Mammary epithelial cell (primary cell): Measurements from ENCODE around the gene CFAP61.
A peak's percentile ranks its signal among the peaks of the same experiment; 100 is the strongest.

Experiments used
- EZH2 ChIP-seq: IDR thresholded peaks from 2 replicates; pipeline ENCODE4 v1.6.1; 2012; ENCODE audit warnings: low read length, inconsistent platforms, borderline replicate concordance
- TF ChIP-seq, protein P1 (sequence below), 2 donors: IDR thresholded peaks in 1 of 2; conservative IDR thresholded peaks in 1 of 2; 2 replicates each; pipeline ENCODE4 v1.5.1; 2011 to 2012; ENCODE audit warnings: inconsistent platforms in 2 of 2, low read length in 2 of 2, mild to moderate bottlenecking in 2 of 2, control low read depth in 1 of 2, low read depth in 1 of 2; ENCODE audit not compliant: insufficient read depth in 1 of 2; ENCODE audit errors: extremely low read depth in 1 of 2

DNA sequence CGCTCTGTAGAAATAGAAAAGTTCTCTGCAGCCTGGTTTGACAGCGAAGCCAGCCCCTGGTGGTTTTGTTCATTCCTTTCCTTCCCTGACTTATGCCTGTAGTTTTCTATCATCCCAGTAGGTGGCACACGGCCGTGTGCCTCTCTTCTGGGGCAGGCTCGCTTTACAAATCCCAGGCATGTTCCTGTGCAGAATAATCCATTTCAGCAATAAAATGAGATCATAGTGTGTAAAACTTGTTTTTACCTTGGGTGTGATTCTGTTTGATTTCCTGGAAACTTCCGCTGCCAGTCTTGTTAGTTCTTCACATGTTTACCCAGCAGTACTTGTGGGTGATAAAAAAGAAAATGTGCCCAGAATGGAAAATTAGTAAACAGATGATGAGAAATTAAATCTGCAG, 308.1 kb downstream of the CFAP61 start:
- TF ChIP-seq, protein P1, sequence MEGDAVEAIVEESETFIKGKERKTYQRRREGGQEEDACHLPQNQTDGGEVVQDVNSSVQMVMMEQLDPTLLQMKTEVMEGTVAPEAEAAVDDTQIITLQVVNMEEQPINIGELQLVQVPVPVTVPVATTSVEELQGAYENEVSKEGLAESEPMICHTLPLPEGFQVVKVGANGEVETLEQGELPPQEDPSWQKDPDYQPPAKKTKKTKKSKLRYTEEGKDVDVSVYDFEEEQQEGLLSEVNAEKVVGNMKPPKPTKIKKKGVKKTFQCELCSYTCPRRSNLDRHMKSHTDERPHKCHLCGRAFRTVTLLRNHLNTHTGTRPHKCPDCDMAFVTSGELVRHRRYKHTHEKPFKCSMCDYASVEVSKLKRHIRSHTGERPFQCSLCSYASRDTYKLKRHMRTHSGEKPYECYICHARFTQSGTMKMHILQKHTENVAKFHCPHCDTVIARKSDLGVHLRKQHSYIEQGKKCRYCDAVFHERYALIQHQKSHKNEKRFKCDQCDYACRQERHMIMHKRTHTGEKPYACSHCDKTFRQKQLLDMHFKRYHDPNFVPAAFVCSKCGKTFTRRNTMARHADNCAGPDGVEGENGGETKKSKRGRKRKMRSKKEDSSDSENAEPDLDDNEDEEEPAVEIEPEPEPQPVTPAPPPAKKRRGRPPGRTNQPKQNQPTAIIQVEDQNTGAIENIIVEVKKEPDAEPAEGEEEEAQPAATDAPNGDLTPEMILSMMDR (conservative IDR thresholded peaks at IDR 0.05 in 1 of 2, IDR thresholded peaks at IDR 0.05 in 1 of 2; ENCODE audit: extremely low read depth in 1 of 2, insufficient read depth in 1 of 2, low read depth in 1 of 2, low read length in 2 of 2) = peak; percentile 76 to 87
- peak; percentile 34 for TF ChIP-seq EZH2
